ENCODE data around the gene AHDC1.

AHDC1 gene

GRCh38 chr1:27527890-27528817, 75.8 kb downstream of the AHDC1 start:
- peak; percentile 84 for DNase-seq

DNA sequence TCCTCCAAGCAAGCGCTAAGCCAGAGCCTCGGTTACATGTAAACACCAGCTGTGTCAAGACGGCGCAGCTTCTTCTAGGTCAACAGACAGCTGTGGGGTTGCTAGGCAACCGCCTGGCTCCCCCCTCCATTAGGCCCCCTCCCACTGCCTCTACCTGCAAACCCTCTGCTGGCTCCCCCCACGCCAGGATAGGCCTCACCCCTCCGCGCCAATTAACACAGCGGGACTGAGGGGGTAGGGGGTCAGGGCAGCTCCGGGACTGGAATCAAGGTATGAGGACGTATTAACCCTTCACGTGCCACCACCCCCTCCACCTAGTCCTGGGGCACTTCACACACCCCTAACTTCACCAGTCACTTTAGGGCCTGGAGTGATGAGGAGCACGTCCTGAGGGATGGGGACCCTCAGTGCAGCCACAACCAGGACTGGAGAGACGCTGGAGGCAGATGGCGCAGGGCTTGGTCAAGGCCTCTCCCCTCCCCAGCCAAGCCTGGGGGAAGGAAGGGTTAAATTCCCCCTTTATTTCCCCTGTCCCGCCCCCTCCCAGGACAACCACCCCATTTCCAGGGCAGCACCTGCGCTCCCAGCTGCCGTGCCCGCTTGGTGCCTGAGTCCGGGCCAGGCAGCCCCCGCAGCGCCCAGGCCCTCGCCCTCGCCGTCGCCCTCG, 76.6 kb downstream of the AHDC1 start:
- peak; percentile 98 for DNase-seq

DNA sequence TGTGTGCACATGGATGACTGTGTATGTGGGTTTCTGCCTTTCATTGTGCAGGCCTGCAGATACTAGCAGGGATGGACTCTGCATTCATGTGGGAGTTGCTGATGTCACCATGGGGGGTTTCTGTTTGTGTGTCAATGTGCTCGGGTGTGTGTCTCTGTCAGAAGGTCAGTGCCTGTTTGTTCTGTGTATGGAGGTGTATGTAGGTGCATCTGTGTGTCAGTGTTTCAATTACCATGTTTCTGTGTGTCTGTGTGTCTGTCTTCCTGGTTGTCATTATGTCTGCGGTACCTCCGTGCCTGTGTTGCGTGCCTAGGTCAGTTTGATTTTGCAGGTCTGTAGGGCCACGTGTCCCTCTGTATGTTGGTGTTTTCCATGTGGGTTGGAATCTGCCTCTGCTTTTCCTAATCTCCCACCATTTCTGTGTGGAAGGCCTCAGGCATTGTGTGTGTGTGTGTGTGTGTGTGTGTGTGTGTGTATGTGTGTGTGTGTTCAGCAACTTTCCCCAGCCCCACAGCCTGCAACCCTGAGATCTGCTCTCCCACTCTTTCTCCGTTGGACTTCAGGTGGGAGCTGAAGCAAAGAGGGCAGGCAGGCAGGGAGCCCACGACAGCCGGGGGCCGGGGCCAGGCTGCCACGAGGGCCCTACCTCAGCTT, 77.2 kb downstream of the AHDC1 start:
- DNase-seq = no peak

DNA sequence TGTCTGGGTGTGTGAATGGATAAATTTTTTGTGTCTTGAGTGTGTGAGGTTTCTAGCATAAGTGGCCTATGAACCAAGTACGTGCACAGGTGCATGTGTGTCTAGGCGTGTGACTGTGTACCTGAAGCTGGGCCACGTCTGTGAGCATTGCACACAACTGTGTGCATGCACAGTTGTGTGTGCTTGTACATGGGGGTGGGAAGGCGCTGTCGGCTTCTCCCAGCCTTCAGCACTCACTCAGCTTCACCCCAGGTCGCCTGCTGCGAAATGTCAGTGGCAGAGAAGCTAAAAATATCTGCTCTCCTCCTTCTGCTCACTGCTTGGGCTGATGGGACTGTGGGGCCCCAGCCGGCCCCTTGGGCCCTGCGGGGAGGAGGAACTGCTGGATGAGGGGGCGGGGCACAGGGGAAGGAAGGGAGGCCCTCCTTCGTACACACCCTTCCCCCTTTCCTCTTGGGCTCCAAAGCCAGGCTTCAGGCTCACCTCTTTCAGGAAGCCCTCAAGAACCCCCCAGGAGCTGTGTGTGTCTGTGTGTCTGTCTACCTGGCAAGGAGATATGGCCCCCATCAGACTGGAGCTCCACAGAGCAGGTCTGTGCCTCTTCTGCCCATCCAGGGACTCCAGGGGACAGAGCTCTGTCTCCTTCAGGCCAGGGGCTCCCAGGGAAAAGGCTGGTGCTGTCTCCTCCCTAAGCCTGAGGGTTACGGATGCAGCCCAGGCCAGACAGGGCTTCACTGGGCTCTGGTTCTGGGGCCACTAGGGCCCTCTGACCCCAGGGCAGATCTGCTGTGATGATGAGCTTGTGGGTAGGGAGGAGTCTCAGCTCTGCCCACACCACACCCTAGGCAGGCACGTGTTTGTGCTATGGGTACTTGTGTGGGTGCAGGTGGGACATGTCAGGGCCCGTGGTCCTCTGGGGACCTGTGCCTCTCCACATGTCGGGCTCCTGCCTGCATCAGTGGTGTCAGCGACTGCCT, 78.4 kb downstream of the AHDC1 start:
- DNase-seq = no peak

DNA sequence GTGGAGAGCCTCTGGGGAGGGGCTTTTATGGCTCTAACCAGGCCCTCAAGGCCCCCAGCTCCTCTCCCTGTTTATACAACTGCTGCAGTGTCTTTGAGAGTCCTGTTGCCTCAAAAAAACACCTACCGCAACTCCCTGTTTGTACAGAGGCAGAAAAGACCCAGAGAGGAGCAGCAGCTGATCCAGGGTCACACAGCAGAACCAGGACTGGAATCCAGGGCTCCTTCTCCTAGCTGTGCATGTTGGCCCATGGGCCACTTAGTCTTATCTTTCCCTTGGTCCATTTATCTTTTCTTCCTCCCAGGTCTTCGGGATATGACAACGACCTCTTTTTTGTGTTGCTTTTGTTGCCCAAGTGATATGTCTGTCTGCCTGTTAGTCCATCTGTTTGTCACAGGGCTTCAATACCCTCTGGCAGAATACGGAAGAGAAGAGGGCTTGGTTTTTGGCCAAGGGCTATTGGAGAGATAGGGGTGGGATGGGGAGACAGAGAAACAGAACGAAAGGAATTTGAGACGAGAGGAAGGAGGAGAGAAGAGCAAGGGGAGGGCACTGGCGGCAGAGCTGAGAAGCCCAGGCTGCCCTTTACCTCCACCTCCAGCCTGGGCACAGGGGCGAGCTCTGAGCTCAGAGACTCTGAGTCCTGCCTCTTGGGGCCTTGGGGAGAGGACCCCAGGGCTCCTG, 80.5 kb downstream of the AHDC1 start:
- no peak for DNase-seq

DNA sequence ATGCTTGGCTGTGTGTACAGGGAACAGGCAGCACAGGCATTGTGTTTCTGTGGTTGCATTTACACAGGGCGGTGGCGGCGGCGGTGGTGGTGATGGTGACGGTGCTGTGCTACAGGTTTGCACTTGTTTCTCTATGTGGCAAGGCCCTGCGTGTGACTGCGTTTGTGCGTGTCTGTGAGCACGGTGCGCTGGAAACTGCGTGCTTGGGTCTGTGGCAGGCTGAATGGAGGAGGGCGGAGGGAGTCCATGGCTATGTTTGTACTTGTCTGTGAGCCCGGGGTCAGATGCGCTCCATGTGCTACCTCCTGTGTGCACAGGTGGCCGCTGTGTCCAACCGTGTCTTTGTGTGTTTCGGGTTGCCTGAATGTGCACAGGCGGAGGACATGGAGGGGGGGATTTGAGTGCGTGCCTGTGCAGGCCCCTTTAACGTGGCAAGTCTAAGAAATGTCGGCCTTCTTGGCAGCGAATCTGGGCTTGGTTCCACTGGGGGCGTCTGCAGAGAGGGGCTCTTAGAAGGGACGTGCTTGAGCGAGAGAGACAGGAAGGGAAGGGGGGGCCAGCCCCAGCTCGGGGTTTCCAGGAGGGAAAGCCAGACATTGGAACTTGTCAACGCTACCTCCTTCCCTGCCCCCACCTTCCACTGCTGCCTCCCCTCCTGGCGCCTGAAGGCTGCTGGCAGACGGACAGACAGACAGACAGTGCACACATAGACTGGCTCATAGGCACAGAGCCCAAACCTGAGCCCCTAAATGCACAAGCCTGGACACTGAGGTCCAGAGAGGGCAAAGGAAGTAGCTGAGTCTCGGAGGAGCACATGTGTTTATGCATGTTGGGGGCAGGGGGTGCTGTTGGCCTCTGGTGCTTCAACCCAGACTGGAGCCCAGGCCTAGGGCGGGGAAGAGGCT, 81.3 kb downstream of the AHDC1 start:
- peak; percentile 60 for DNase-seq

DNA sequence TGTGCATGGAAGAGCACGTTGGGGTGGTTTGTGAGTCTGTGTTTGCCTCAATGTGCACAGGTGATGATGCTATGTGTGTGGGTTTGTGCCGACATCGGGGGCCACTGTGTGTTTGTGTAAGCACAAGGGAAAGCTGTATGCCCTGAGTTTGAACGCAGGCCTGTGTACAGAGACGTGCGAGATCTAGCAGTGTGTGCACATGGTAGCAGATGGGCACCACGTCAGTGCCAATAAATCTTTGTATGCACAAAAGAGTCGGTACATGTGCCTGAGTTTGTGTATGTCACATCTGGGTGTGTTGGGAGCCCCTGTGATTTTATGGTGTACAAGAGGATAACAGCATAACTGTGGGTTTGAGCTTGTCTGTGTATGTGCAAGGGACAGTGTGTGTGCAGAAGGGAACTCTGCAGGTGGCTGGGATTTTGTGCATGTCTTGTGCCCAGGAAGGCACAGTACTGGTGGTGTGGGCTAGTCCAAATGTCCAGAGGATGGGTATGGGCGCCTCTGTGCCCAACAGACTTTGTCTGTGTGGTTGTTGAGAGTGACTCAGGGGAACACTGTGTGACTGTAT, 82.0 kb downstream of the AHDC1 start:
- DNase-seq = no peak

DNA sequence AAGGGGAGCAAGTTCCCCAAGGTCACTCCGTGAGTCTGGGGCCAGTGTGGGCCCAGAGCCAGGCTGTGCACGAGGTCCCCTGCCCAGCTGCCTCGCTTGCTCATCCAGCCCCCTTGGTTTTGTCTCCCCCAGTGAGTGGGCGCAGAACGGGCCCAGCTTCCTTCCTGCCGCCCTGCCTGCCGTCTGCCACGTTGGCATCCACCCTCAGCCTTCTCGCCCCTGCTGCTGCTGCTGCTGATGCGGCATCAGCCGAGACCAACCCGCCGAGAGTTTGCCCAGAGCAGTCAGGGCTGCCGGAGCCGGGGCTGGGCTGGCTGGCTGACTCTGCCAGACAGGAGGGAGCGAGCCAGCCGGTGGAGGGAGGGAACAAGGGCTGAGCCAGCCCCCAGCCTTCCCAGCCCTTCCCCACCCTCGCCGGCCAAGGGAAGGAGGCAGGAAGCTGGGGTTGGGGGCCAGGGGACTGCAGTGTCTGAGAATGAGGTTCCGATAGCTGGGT, 82.6 kb downstream of the AHDC1 start:
- no peak for DNase-seq

DNA sequence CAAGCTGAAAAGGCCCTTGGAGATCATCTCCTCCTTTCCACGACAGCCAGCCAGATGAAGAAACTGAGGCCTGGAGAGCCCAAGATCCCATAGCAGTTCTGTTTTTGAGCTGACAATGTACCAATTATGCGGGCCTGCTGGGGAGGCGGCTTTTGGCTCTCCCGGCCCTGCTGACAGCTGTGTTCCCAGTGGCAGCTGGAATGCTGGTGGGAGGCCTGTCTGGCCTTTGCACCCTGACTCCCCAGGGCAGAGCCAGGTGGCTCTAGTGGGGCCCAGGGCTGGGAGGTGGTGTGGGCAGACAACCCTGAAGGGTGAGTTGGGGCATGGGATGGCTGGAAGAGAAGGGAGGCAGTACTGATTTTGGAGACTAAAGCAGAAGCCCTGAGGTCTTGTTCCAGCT, 83.3 kb downstream of the AHDC1 start:
- no peak for DNase-seq

DNA sequence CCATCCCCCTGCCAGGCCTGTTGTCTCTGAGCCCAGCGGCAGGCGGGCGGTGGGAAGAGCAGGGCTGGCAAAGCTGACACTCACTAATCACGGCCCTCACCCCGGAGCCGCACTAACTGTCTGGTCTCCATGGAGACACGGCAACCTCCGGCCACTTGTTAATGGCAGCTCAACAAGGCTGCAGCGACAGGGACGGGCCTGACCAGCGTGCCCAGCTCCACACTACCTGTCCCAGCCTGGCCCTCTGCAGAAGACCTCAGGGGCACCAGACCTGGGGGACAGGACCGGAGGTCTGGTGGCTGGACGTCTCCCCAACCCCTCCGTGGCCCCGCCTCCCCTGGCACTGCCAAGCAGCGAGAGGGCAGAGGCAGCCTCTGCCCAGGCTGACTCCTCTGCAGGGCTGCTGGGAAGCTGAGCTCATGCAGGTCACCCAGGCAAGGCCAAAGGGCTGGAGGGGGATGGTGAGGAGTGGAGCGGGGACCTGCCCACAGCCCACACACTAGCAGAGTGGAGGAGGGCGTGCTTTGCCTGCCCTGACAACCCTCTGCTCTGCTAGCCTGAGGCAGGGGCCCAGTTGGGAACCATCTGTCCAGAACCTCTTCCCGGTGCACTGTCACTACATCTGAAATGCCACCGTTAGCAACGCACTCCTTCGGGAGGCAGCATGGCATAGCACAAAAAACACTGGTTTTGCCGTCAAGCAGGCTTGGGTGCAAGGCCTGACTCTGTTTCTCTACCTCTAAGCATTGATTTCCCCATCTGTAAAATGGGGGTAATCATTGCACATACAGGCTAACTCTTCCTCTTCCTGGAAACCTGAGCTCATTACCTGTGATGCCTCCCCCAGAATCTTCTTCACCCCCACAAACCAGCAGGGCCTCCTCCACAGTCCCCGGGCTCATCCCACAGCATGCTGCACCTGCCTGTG, 84.3 kb downstream of the AHDC1 start:
- DNase-seq = peak; percentile 79

DNA sequence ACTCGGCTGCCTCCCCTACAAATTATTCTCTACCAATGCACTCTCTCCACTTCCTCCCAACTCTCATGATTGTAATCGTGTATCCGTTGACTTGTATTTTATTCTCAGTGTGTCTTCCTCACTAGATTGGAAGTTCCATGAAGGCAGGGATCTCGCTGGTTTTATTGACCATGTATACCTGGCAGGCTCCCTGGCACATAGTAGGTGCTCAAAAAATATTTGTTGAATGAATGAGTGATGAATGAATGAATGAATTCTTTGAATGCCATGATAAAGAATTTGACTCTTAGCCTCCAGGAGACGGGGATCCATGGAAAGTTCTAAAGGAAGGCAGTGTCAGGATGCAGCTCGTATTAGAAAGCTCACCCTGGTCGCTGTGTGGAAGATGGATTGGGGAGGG, 85.1 kb downstream of the AHDC1 start:
- no peak for DNase-seq

- DNase-seq = no peak
These were observed 85.8 kb downstream of the AHDC1 start for GRCh38 chr1:27517907-27518718.

DNA sequence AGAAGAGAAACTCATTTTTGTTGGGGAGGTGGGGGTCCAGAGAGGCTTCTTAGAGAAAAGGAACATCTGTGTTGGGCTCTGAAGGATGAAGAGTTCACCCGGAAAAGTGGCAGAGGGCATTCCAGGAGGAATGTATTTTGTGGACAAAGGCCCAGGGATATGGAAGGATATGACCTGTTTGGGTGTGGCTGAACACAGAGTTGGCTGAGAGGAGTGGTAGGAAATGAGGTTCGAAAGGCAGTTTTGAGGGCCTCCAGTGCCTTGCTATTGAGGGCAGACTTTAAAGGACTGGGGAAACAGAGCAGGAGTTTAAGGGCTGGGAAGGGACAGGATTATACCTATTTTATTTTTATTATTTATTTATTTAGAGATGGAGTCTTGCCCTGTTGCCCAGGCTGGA, 86.6 kb downstream of the AHDC1 start:
- no peak for DNase-seq

- DNase-seq = no peak
These were observed 88.3 kb downstream of the AHDC1 start for GRCh38 chr1:27515626-27516025.

GRCh38 chr1:27513958-27514357, 90.0 kb downstream of the AHDC1 start:
- DNase-seq = no peak

- DNase-seq = no peak
These were observed 90.4 kb downstream of the AHDC1 start for GRCh38 chr1:27513528-27513927.

DNA sequence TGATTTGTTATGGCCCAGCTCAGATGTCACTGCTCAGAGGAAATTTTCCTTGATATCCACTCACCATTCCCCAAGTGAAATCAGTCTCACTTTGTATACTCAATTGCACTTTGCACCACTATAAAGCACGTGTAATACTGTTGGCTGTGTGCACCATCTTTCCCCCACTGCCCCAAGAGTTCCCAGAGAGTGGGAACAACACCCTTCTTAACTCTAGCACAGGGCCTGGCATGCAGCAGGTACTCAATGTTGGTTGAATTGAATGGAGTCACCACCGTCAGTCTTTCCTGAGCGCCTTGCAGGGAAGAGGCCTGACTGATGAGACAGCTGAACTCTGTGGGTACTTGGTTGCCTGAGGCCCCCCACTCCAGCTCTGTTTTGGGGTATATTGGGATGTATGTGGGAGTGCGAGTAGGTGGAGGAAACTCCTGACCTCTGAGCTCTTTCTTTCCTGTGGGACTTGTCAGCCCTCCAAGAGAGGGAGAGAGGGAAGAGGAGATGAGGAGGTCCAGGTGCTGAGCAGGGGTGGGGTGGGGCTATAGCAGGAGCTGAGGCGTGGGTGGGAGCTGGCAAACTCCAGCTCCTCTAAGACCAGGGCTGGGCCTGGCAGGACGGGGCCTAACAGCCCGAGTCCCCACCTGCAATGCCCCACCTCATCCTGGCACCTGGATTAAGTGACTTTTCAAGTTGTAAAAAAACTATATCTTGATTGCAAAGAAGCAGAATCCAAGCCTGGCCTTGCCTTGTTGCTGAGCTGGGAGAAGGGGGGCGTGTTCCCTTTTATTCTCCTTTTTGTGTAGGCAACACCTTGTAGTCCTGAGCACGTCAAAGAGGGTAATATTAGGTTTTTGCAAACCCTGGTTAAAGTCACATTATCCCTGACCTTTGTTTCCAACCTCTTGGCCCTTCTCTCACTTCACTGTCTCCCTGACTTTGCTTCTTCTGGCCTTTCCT, 94.5 kb downstream of the AHDC1 start:
- DNase-seq = no peak

Data from NCI-H1092 (cell line).